ENCODE results near the gene KCNIP1.

- TF ChIP-seq CTCF (IDR thresholded peaks at IDR 0.05; ENCODE audit: insufficient read depth, low read length, poor library complexity, severe bottlenecking): no peak
- no peak for TF ChIP-seq EZH2phosphoT487 (conservative IDR thresholded peaks at IDR 0.05; ENCODE audit: low read length)
Observed at GRCh38 chr5:170603109-170603508, 99.3 kb downstream of the KCNIP1 start.

Data from SU-DHL-6 (cell line).